HG03175 (cell line): Measurements from ENCODE around the gene TMEM187.

ENCODE experiments used
- ATAC-seq: cut with Tn5 transposase; IDR thresholded peaks from one replicate; pipeline ENCODE4 v1.9.1; 2021; ENCODE audit warnings: mild to moderate bottlenecking, moderate library complexity; ENCODE audit not compliant: unreplicated experiment

Gene TMEM187

GRCh38 chrX:153972368-153973126, at the start of gene TMEM187:
TMEM187 (plus strand) TSS chrX:153972754; CDS start chrX:153982063, 9,309 bp downstream.
- ATAC-seq, result peak; percentile 47

- ATAC-seq, result no peak
Observed at GRCh38 chrX:153922932-153923857, 49.4 kb upstream of the TMEM187 start.

- no peak for ATAC-seq
Observed at GRCh38 chrX:153924149-153924861, 48.2 kb upstream of the TMEM187 start.

GRCh38 chrX:153925387-153925738, 47.2 kb upstream of the TMEM187 start:
- ATAC-seq, result no peak

GRCh38 chrX:153925739-153926551, 46.6 kb upstream of the TMEM187 start, which contains the start of gene ARHGAP4:
ARHGAP4 (minus strand) TSS chrX:153926264; CDS start chrX:153926202, 62 bp downstream.
- no peak for ATAC-seq

GRCh38 chrX:153926552-153926857, 46.0 kb upstream of the TMEM187 start:
- ATAC-seq, result peak; percentile 0

GRCh38 chrX:153926858-153927671, 45.5 kb upstream of the TMEM187 start:
- ATAC-seq, result peak; percentile 46

- no peak for ATAC-seq
Observed at GRCh38 chrX:153927672-153927921, 45.0 kb upstream of the TMEM187 start.

GRCh38 chrX:153927922-153928760, 44.4 kb upstream of the TMEM187 start:
- ATAC-seq, result peak; percentile 75

GRCh38 chrX:153928846-153929245, 43.7 kb upstream of the TMEM187 start:
- ATAC-seq, result no peak

- no peak for ATAC-seq
Observed at GRCh38 chrX:153929576-153929975, 43.0 kb upstream of the TMEM187 start.

- no peak for ATAC-seq
Observed at GRCh38 chrX:153930011-153930910, 42.3 kb upstream of the TMEM187 start.

GRCh38 chrX:153931151-153931550, 41.4 kb upstream of the TMEM187 start:
- no peak for ATAC-seq

GRCh38 chrX:153931748-153932147, 40.8 kb upstream of the TMEM187 start:
- no peak for ATAC-seq

- ATAC-seq, result no peak
Observed at GRCh38 chrX:153932220-153932915, 40.2 kb upstream of the TMEM187 start.

- ATAC-seq, result no peak
Observed at GRCh38 chrX:153933748-153934147, 38.8 kb upstream of the TMEM187 start.

- ATAC-seq, result peak; percentile 23
Observed at GRCh38 chrX:153934148-153934761, 38.3 kb upstream of the TMEM187 start.
